SK-N-SH (cell line): ENCODE data around the gene IFNA1. TPM values are rescaled to one million over a fixed set of nuclear protein-coding genes. Genes with fewer than 3 reads are reported as not detected.

Experiments
- CTCF ChIA-PET: fragments of 300-600, 350-600 bp; formaldehyde crosslinking; extraction: SDS; loops from one replicate; lab custom pipeline; 2021; lab: Yijun Ruan, JAX
- POLR2A ChIA-PET: fragments of 350-600 bp; sonication (Branson Sonifier 250); formaldehyde crosslinking; extraction: SDS; loops from one replicate; lab custom pipeline; 2020; ENCODE audit warnings: antibody characterized with exemption, inconsistent platforms; lab: Yijun Ruan, JAX
- DNase-seq: peaks from one replicate; pipeline ENCODE4 v3.0.0; 2012
- H2AFZ ChIP-seq: fragments of 200-600 bp; sonication (generic); 2 replicates; pipeline ENCODE4 v1.8.1; 2016; ENCODE audit warnings: antibody characterized with exemption, mild to moderate bottlenecking, low read depth
- H3F3A ChIP-seq: fragments of 200-600 bp; sonication (generic); replicated peaks from 2 replicates; pipeline ENCODE3; 2016; ENCODE audit warnings: antibody characterized with exemption, mild to moderate bottlenecking; ENCODE audit not compliant: insufficient read depth
- H3K27ac ChIP-seq, 2 experiments: fragments of 200-500 bp in 1 of 2; fragments of 200-600 bp in 1 of 2; sonication (Bioruptor generic) in 1 of 2; sonication (generic), shearing (Covaris generic) in 1 of 2; 2 replicates each; pipeline versions ENCODE4 v1.5.1 to v1.6.1; 2014 to 2016; ENCODE audit warnings: low read depth in 2 of 2, inconsistent platforms in 1 of 2, low read length in 1 of 2, mild to moderate bottlenecking in 1 of 2, mixed read lengths in 1 of 2
- H3K27me3 ChIP-seq: fragments of 200-600 bp; sonication (generic), shearing (Covaris generic); 2 replicates; pipeline ENCODE4 v1.6.1; 2016; ENCODE audit warnings: mixed run types; ENCODE audit not compliant: insufficient read depth
- H3K36me3 ChIP-seq, 2 experiments: fragments of 200-500 bp in 1 of 2; fragments of 200-600 bp in 1 of 2; sonication (Bioruptor generic) in 1 of 2; sonication (generic) in 1 of 2; replicated peaks in 1 of 2; 2 replicates each; pipeline versions ENCODE3 to v1.5.1; 2014 to 2016; ENCODE audit warnings: low read length in 1 of 2, mild to moderate bottlenecking in 1 of 2; ENCODE audit not compliant: insufficient read depth in 2 of 2, control insufficient read depth in 1 of 2
- H3K4me1 ChIP-seq, 2 experiments: fragments of 200-500 bp in 1 of 2; fragments of 200-600 bp in 1 of 2; sonication (Bioruptor generic) in 1 of 2; sonication (generic), shearing (Covaris generic) in 1 of 2; 2 replicates each; pipeline versions ENCODE4 v1.5.1 to v1.6.1; 2014 to 2016; ENCODE audit warnings: low read depth in 1 of 2, low read length in 1 of 2, mixed run types in 1 of 2; ENCODE audit not compliant: insufficient read depth in 2 of 2, control insufficient read depth in 1 of 2
- H3K4me2 ChIP-seq: fragments of 200-600 bp; sonication (generic), shearing (Covaris generic); 2 replicates; pipeline ENCODE4 v1.6.1; 2017; ENCODE audit warnings: mixed run types
- H3K4me3 ChIP-seq, 2 experiments: fragments of 200-500 bp in 1 of 2; fragments of 200-600 bp in 1 of 2; sonication (Bioruptor generic) in 1 of 2; sonication (generic), shearing (Covaris generic) in 1 of 2; 2 replicates each; pipeline versions ENCODE4 v1.5.1 to v1.8.1; 2014 to 2016; ENCODE audit warnings: low read depth in 2 of 2, inconsistent platforms in 1 of 2, low read length in 1 of 2, mild to moderate bottlenecking in 1 of 2, mixed read lengths in 1 of 2, moderate library complexity in 1 of 2
- H3K79me2 ChIP-seq: fragments of 200-600 bp; sonication (generic); 2 replicates; pipeline ENCODE4 v1.8.1; 2017; ENCODE audit warnings: mild to moderate bottlenecking; ENCODE audit not compliant: insufficient read depth
- H3K9ac ChIP-seq: fragments of 200-600 bp; sonication (generic); 2 replicates; pipeline ENCODE4 v1.6.1; 2017; ENCODE audit warnings: mixed run types
- H3K9me2 ChIP-seq: fragments of 200-600 bp; sonication (generic); 2 replicates; pipeline ENCODE4 v1.6.1; 2017; ENCODE audit warnings: mixed run types
- H3K9me3 ChIP-seq: fragments of 200-600 bp; sonication (generic); 2 replicates; pipeline ENCODE4 v1.6.1; 2017; ENCODE audit warnings: mixed run types, mild to moderate bottlenecking, moderate library complexity
- H4K20me1 ChIP-seq: fragments of 200-600 bp; sonication (generic); 2 replicates; pipeline ENCODE4 v1.6.1; 2017; ENCODE audit warnings: mild to moderate bottlenecking, mixed run types; ENCODE audit not compliant: insufficient read depth
- ELF1 ChIP-seq: IDR thresholded peaks from 2 replicates; pipeline ENCODE4 v1.4.0; 2012
- EP300 ChIP-seq, 2 experiments: IDR thresholded peaks; 2 replicates each; pipeline versions ENCODE4 v1.4.0 to v1.6.1; 2012; ENCODE audit warnings: borderline replicate concordance in 1 of 2, low read depth in 1 of 2, low read length in 1 of 2
- EZH2phosphoT487 ChIP-seq: fragments of 200-600 bp; sonication (generic); IDR thresholded peaks from 2 replicates; pipeline ENCODE4 v1.6.1; 2017; ENCODE audit warnings: low read depth, mixed run types, mild to moderate bottlenecking, antibody characterized with exemption, moderate library complexity, borderline replicate concordance
- FOSL2 ChIP-seq: IDR thresholded peaks from 2 replicates; pipeline ENCODE4 v1.4.0; 2012; ENCODE audit warnings: low read depth, mild to moderate bottlenecking, moderate library complexity, borderline replicate concordance
- FOXM1 ChIP-seq: IDR thresholded peaks from 2 replicates; pipeline ENCODE4 v1.4.0; 2012; ENCODE audit warnings: low read depth, mild to moderate bottlenecking
- GATA2 ChIP-seq: sonication (generic); formaldehyde crosslinking; IDR thresholded peaks from 2 replicates; pipeline ENCODE4 v1.5.0; 2020; ENCODE audit warnings: mild to moderate bottlenecking, missing genetic modification reagents
- JUND ChIP-seq: IDR thresholded peaks from 2 replicates; pipeline ENCODE4 v1.4.0; 2012
- MEF2A ChIP-seq: IDR thresholded peaks from 2 replicates; pipeline ENCODE4 v1.4.0; 2012; ENCODE audit warnings: low read depth, borderline replicate concordance
- MXI1 ChIP-seq: IDR thresholded peaks from 2 replicates; pipeline ENCODE4 v1.6.1; 2012; ENCODE audit warnings: mild to moderate bottlenecking, low read depth, low read length, improper control_type of control experiment
- SIN3A ChIP-seq: IDR thresholded peaks from 2 replicates; pipeline ENCODE4 v1.6.1; 2012; ENCODE audit warnings: low read depth, mild to moderate bottlenecking, low read length, moderate library complexity, borderline replicate concordance
- SMC3 ChIP-seq: IDR thresholded peaks from 2 replicates; pipeline ENCODE4 v1.6.1; 2012; ENCODE audit warnings: low read depth, low read length, improper control_type of control experiment
- TAF1 ChIP-seq: IDR thresholded peaks from 2 replicates; pipeline ENCODE4 v1.6.1; 2012; ENCODE audit warnings: low read depth, mild to moderate bottlenecking, low read length, moderate library complexity, borderline replicate concordance
- TEAD4 ChIP-seq: IDR thresholded peaks from 2 replicates; pipeline ENCODE4 v1.4.0; 2012; ENCODE audit warnings: mild to moderate bottlenecking, borderline replicate concordance; ENCODE audit not compliant: insufficient read depth
- YY1 ChIP-seq: IDR thresholded peaks from 2 replicates; pipeline ENCODE4 v1.4.0; 2012; ENCODE audit warnings: low read depth, mild to moderate bottlenecking
- WGBS: methylation state at CpG from one replicate; pipeline ENCODE4 v1.1.6; 2017; ENCODE audit warnings: low lambda C conversion rate; 5-methylcytosine and 5-hydroxymethylcytosine counted together
- polyA plus RNA-seq, 3 experiments: library from polyadenylated mRNA; depleted of rRNA; stranded (reverse); fragments of >200 nt; gene quantifications; 2 replicates each; pipeline ENCODE4 v1.2.3, GENCODE V29; 2012
- TF ChIP-seq, protein P1 (sequence below): IDR thresholded peaks from 2 replicates; pipeline ENCODE4 v1.6.1; 2012; ENCODE audit warnings: mild to moderate bottlenecking, low read depth, low read length, moderate library complexity
- TF ChIP-seq, protein P2 (sequence below): IDR thresholded peaks from 2 replicates; pipeline ENCODE4 v1.4.0; 2012; ENCODE audit warnings: low read depth, borderline replicate concordance
- TF ChIP-seq, protein P3 (sequence below): IDR thresholded peaks from 2 replicates; pipeline ENCODE4 v1.4.0; 2012; ENCODE audit warnings: low read depth, borderline replicate concordance
- TF ChIP-seq, protein P4 (sequence below): fragments of 150-350 bp; IDR thresholded peaks from 2 replicates; pipeline ENCODE4 v1.6.1; 2017; ENCODE audit warnings: antibody characterized with exemption, low read length, low read depth, borderline replicate concordance
- TF ChIP-seq, protein P5 (sequence below): IDR thresholded peaks from 2 replicates; pipeline ENCODE4; 2012

Gene IFNA1
- polyA plus RNA-seq (2012; rRNA removed), result not detected in 2 replicates
- polyA plus RNA-seq (2012; cell fraction: cytosol; rRNA removed), result not detected in 2 replicates
- not detected in 2 replicates for polyA plus RNA-seq (2012; cell fraction: nucleus; rRNA removed)

DNA sequence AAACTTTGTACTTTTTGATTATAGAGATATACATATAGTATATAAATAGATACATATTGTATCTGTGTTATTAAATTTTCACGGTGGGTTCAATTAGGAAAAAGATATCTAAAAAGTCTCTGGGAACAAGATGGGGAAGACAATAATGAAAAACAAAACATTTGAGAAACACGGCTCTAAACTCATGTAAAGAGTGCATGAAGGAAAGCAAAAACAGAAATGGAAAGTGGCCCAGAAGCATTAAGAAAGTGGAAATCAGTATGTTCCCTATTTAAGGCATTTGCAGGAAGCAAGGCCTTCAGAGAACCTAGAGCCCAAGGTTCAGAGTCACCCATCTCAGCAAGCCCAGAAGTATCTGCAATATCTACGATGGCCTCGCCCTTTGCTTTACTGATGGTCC lies at the start of gene IFNA1:
IFNA1 (plus strand) TSS at position 301 of the 400 bp plus-strand sequence; CDS start at position 370, 69 bp downstream.
- Histone ChIP-seq H3K4me2 (no peak within 1 kb of the TSS), H3K9me3 (no peaks in the 10 kb centered on the region), H3K27me3 (no peaks in the 10 kb centered on the region), H2AFZ (no peak within 1 kb of the TSS), H3K79me2 (no peaks in the 10 kb centered on the region), H3K9ac (no peak within 1 kb of the TSS), H3K27ac (no peak within 1 kb of the TSS)
- ChIA-PET CTCF (no interaction called here), POLR2A (no interaction called here)
- no peak for DNase-seq
- 13% methylated on average over 2 of the region's 4 CpGs for WGBS
- TF ChIP-seq SIN3A (no peak), YY1 (no peak), EZH2phosphoT487 (no peak), TAF1 (no peak), TEAD4 (no peak), FOSL2 (no peak), JUND (no peak), FOXM1 (no peak), GATA2 (CRISPR knock-in tag) (no peak), SMC3 (no peak), MXI1 (no peak), EP300 (IDR thresholded peaks at IDR 0.05; ENCODE audit: borderline replicate concordance in 1 of 2, low read depth in 1 of 2, low read length in 1 of 2) (no peak), MEF2A (no peak), ELF1 (no peak)
- TF ChIP-seq, protein P1, sequence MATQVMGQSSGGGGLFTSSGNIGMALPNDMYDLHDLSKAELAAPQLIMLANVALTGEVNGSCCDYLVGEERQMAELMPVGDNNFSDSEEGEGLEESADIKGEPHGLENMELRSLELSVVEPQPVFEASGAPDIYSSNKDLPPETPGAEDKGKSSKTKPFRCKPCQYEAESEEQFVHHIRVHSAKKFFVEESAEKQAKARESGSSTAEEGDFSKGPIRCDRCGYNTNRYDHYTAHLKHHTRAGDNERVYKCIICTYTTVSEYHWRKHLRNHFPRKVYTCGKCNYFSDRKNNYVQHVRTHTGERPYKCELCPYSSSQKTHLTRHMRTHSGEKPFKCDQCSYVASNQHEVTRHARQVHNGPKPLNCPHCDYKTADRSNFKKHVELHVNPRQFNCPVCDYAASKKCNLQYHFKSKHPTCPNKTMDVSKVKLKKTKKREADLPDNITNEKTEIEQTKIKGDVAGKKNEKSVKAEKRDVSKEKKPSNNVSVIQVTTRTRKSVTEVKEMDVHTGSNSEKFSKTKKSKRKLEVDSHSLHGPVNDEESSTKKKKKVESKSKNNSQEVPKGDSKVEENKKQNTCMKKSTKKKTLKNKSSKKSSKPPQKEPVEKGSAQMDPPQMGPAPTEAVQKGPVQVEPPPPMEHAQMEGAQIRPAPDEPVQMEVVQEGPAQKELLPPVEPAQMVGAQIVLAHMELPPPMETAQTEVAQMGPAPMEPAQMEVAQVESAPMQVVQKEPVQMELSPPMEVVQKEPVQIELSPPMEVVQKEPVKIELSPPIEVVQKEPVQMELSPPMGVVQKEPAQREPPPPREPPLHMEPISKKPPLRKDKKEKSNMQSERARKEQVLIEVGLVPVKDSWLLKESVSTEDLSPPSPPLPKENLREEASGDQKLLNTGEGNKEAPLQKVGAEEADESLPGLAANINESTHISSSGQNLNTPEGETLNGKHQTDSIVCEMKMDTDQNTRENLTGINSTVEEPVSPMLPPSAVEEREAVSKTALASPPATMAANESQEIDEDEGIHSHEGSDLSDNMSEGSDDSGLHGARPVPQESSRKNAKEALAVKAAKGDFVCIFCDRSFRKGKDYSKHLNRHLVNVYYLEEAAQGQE, result no peak
- TF ChIP-seq, protein P2, sequence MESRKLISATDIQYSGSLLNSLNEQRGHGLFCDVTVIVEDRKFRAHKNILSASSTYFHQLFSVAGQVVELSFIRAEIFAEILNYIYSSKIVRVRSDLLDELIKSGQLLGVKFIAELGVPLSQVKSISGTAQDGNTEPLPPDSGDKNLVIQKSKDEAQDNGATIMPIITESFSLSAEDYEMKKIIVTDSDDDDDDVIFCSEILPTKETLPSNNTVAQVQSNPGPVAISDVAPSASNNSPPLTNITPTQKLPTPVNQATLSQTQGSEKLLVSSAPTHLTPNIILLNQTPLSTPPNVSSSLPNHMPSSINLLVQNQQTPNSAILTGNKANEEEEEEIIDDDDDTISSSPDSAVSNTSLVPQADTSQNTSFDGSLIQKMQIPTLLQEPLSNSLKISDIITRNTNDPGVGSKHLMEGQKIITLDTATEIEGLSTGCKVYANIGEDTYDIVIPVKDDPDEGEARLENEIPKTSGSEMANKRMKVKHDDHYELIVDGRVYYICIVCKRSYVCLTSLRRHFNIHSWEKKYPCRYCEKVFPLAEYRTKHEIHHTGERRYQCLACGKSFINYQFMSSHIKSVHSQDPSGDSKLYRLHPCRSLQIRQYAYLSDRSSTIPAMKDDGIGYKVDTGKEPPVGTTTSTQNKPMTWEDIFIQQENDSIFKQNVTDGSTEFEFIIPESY, result no peak
- TF ChIP-seq, protein P3, sequence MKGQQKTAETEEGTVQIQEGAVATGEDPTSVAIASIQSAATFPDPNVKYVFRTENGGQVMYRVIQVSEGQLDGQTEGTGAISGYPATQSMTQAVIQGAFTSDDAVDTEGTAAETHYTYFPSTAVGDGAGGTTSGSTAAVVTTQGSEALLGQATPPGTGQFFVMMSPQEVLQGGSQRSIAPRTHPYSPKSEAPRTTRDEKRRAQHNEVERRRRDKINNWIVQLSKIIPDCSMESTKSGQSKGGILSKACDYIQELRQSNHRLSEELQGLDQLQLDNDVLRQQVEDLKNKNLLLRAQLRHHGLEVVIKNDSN, result no peak
- TF ChIP-seq, protein P4, sequence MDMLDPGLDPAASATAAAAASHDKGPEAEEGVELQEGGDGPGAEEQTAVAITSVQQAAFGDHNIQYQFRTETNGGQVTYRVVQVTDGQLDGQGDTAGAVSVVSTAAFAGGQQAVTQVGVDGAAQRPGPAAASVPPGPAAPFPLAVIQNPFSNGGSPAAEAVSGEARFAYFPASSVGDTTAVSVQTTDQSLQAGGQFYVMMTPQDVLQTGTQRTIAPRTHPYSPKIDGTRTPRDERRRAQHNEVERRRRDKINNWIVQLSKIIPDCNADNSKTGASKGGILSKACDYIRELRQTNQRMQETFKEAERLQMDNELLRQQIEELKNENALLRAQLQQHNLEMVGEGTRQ, result no peak
- TF ChIP-seq, protein P5, sequence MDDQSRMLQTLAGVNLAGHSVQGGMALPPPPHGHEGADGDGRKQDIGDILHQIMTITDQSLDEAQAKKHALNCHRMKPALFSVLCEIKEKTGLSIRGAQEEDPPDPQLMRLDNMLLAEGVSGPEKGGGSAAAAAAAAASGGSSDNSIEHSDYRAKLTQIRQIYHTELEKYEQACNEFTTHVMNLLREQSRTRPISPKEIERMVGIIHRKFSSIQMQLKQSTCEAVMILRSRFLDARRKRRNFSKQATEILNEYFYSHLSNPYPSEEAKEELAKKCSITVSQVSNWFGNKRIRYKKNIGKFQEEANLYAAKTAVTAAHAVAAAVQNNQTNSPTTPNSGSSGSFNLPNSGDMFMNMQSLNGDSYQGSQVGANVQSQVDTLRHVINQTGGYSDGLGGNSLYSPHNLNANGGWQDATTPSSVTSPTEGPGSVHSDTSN, result no peak
- TF ChIP-seq, all 33 proteins: peak for 0
- no peaks in the 10 kb centered on the region for H3K9me2 ChIP-seq
- no peaks in the 10 kb centered on the region for H3K36me3 ChIP-seq
- H4K20me1 ChIP-seq, result no peaks in the 10 kb centered on the region
- no peaks in the 10 kb centered on the region for H3K4me1 ChIP-seq
- no peaks in the 10 kb centered on the region for H3F3A ChIP-seq
- no peak within 1 kb of the TSS for H3K4me3 ChIP-seq
